ENCODE results near the gene HEG1. TPM values are rescaled to one million over a fixed set of nuclear protein-coding genes. Genes with fewer than 3 reads are reported as not detected.

HEG1 gene
- total and polyA plus RNA-seq, 2 of the 8 experiments (the other 6 are each of a cell fraction or from before 2014, with no cell fraction given): 5.3 to 9.7 TPM

DNA sequence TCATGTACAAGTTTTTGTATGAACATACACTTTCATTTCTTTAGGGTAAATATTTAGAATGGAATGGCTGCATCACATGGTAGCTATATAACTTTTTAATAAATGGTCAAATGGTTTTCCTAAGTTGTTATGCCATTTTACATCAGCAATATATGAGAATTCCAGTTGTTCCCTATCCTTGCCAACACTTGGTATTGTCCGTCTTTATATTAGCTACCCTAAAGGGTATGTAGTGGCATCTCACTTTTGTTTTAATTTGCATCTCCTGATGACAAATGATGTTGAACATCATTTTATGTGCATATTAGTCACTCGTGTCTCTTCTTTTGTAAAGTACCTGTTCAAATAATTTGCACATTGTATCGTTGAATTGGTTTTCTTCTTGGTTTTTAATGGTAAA is 118.7 kb downstream of the HEG1 start:
- Histone ChIP-seq H3K4me3 (ENCODE audit: extremely low read depth in 1 of 4, insufficient read depth in 2 of 4, low read depth in 3 of 4, low read length in 4 of 4) (no peak overlapping the region), H3K4me2 (ENCODE audit: insufficient read depth in 1 of 2, low read depth in 2 of 2, low read length in 2 of 2) (no peak overlapping the region), H2BK20ac (ENCODE audit: low read length) (no peak overlapping the region), H3K27me3 (replicated peaks in 1 of 4; ENCODE audit: control insufficient read depth in 3 of 4, extremely low read depth in 1 of 4, insufficient read depth in 3 of 4, low read length in 3 of 4) (no peaks in the 10 kb centered on the region), H3K4ac (replicated peaks; ENCODE audit: insufficient read length, low read depth, low read length) (no peak overlapping the region), H2AK5ac (ENCODE audit: low read depth, low read length) (no peak overlapping the region), H3K14ac (ENCODE audit: insufficient read length) (no peak overlapping the region), H3K27ac (ENCODE audit: low read depth, low read length) (no peak overlapping the region), H3K23ac (ENCODE audit: insufficient read length) (no peak overlapping the region), H4K8ac (ENCODE audit: extremely low read depth, insufficient read depth, low read length) (no peak overlapping the region), H3K9me3 (ENCODE audit: insufficient read depth in 2 of 2, low read depth in 1 of 2, low read length in 1 of 2) (no peaks in the 10 kb centered on the region), H2BK5ac (ENCODE audit: low read depth, low read length) (no peak overlapping the region), H2BK15ac (ENCODE audit: low read length) (no peak overlapping the region), H4K91ac (replicated peaks; ENCODE audit: insufficient read length, low read length) (no peak overlapping the region), H3K56ac (replicated peaks; ENCODE audit: insufficient read length, low read depth, low read length) (no peak overlapping the region), H3K18ac (ENCODE audit: extremely low read depth, low read length) (no peak overlapping the region), H4K20me1 (replicated peaks in 1 of 2; ENCODE audit: control insufficient read depth in 1 of 2, insufficient read depth in 2 of 2, low read length in 2 of 2) (no peaks in the 10 kb centered on the region), H3K4me1 (replicated peaks in 1 of 4; ENCODE audit: control insufficient read depth in 3 of 4, insufficient read depth in 4 of 4, low read length in 3 of 4) (no peaks in the 10 kb centered on the region), H2BK120ac (replicated peaks; ENCODE audit: low read depth, low read length) (no peak overlapping the region), H3K79me1 (ENCODE audit: low read depth, low read length) (no peaks in the 10 kb centered on the region), H3K79me2 (ENCODE audit: control insufficient read depth in 1 of 2, insufficient read depth in 2 of 2, low read length in 2 of 2) (no peaks in the 10 kb centered on the region), H4K5ac (ENCODE audit: insufficient read length, low read depth, low read length) (no peak overlapping the region), H2BK12ac (ENCODE audit: low read depth, low read length) (no peak overlapping the region), H3K36me3 (ENCODE audit: control insufficient read depth in 2 of 4, insufficient read depth in 4 of 4, low read length in 3 of 4) (no peaks in the 10 kb centered on the region), H3K23me2 (ENCODE audit: low read depth, low read length) (no peaks in the 10 kb centered on the region), H2AFZ (ENCODE audit: low read length) (no peak overlapping the region), H3K9ac (replicated peaks in 1 of 4; ENCODE audit: extremely low read depth in 1 of 4, low read depth in 3 of 4, low read length in 3 of 4) (no peak overlapping the region)
- TF ChIP-seq RXRA (IDR thresholded peaks at IDR 0.05; ENCODE audit: insufficient read depth, low read depth, low read length): no peak
- no peak for FAIRE-seq
- ChIA-PET POLR2A (ENCODE audit: partially characterized antibody) (no interaction called here), CTCF (ENCODE audit: partially characterized antibody) (interaction anchor here (0.5 to 13.8 kb wide), 4 partner anchors 13 to 606 kb away, joined by 3 to 126 read pairs (median 4); no protein-coding TSS in a partner anchor)
- DNase-seq (ENCODE audit: low read depth in 1 of 2, low spot score in 2 of 2): no peak
- WGBS, 2 experiments (ENCODE audit: extremely low coverage in 1 of 2, insufficient coverage in 1 of 2, insufficient read length in 1 of 2, insufficient replicate concordance in 2 of 2, low coverage in 1 of 2, low lambda C conversion rate in 2 of 2, missing lambda C conversion rate in 1 of 2): 88% methylated on average over 3 of the region's 3 CpGs; no CpG with 5 or more reads in 1 of the 2 experiments

Data from H1 (cell line).